IPS-11a (cell line): ENCODE results near the gene SETD5.

Experiments used
- H3K4me3 ChIP-seq: one replicate; pipeline ENCODE4 v1.5.1; 2013; ENCODE audit warnings: low read depth, low read length, control low read depth

The SETD5 gene

GRCh38 chr3:9503283-9503682, 105.9 kb downstream of the SETD5 start:
- H3K4me3 ChIP-seq: no peak overlapping the region

- H3K4me3 ChIP-seq: no peak overlapping the region
Observed at GRCh38 chr3:9507586-9508578, 110.5 kb downstream of the SETD5 start.

- no peak overlapping the region for H3K4me3 ChIP-seq
Observed at GRCh38 chr3:9508781-9509180, 111.4 kb downstream of the SETD5 start.

GRCh38 chr3:9512456-9513045, 115.1 kb downstream of the SETD5 start:
- no peak overlapping the region for H3K4me3 ChIP-seq

- H3K4me3 ChIP-seq: no peak overlapping the region
Observed at GRCh38 chr3:9514306-9514705, 116.9 kb downstream of the SETD5 start.

GRCh38 chr3:9514956-9515355, 117.5 kb downstream of the SETD5 start:
- H3K4me3 ChIP-seq: no peak overlapping the region

GRCh38 chr3:9525078-9525477, 127.7 kb downstream of the SETD5 start:
- no peak overlapping the region for H3K4me3 ChIP-seq
